ENCODE data around the gene RNF224. TPM values are rescaled to one million over a fixed set of nuclear protein-coding genes. Genes with fewer than 3 reads are reported as not detected.

RNF224 gene
- total and polyA plus RNA-seq, 4 donors: not detected

GRCh38 chr9:137189297-137190295, 37.7 kb upstream of the RNF224 start:
- Histone ChIP-seq H3K4me1 (ENCODE audit: control insufficient read depth in 4 of 4, insufficient read depth in 4 of 4, low read length in 3 of 4) (peaks cover 24 to 59% (median 45%) of the 10 kb centered on the region in 4 donors), H3K27ac (ENCODE audit: low read depth in 1 of 2, low read length in 2 of 2) (peak overlapping the region; percentile 90 to 92), H3K9ac (ENCODE audit: low read depth in 1 of 2, low read length in 2 of 2) (peak overlapping the region in 1 of 2 donors; percentile 34), H3K27me3 (ENCODE audit: control insufficient read depth in 4 of 4, insufficient read depth in 4 of 4, low read length in 3 of 4) (no peaks in the 10 kb centered on the region), H3K4me3 (ENCODE audit: low read depth in 1 of 3, low read length in 3 of 3) (peak overlapping the region; percentile 74 to 92 (median 86)), H3K36me3 (ENCODE audit: control insufficient read depth in 4 of 4, insufficient read depth in 3 of 4, low read depth in 1 of 4, low read length in 3 of 4) (peaks cover 3 to 29% (median 6%) of the 10 kb centered on the region in 4 donors), H3K9me3 (ENCODE audit: control insufficient read depth in 4 of 4, low read length in 3 of 4) (no peaks in the 10 kb centered on the region)
- TF ChIP-seq MAX (IDR thresholded peaks at IDR 0.05) (no peak), HNF4G (IDR thresholded peaks at IDR 0.05) (no peak), NR2F2 (IDR thresholded peaks at IDR 0.05) (no peak), REST (IDR thresholded peaks at IDR 0.05) (peak; percentile 80)
- no peak for DNase-seq (ENCODE audit: low spot score)
- 32% methylated on average over 23 of the region's 23 CpGs for WGBS

GRCh38 chr9:137190315-137190856, 36.9 kb upstream of the RNF224 start:
- peaks cover 32 to 67% (median 53%) of the 10 kb centered on the region in 4 donors for H3K4me1 ChIP-seq (ENCODE audit: control insufficient read depth in 4 of 4, insufficient read depth in 4 of 4, low read length in 3 of 4)
- H3K4me3 ChIP-seq (ENCODE audit: low read depth in 1 of 3, low read length in 3 of 3): no peak overlapping the region
- TF ChIP-seq RXRA (IDR thresholded peaks at IDR 0.05) (no peak), RAD21 (IDR thresholded peaks at IDR 0.05) (peak in 1 of 2 donors; percentile 18)
- 77% methylated on average over 9 of the region's 9 CpGs for WGBS
- no peak for DNase-seq (ENCODE audit: low spot score)
- H3K9ac ChIP-seq (ENCODE audit: low read depth in 1 of 2, low read length in 2 of 2): no peak overlapping the region
- H3K36me3 ChIP-seq (ENCODE audit: control insufficient read depth in 4 of 4, insufficient read depth in 3 of 4, low read depth in 1 of 4, low read length in 3 of 4): peaks cover 3 to 24% (median 6%) of the 10 kb centered on the region in 4 donors
- no peak overlapping the region for H3K27ac ChIP-seq (ENCODE audit: low read depth in 1 of 2, low read length in 2 of 2)
- no peaks in the 10 kb centered on the region for H3K27me3 ChIP-seq (ENCODE audit: control insufficient read depth in 4 of 4, insufficient read depth in 4 of 4, low read length in 3 of 4)
- no peaks in the 10 kb centered on the region for H3K9me3 ChIP-seq (ENCODE audit: control insufficient read depth in 4 of 4, low read length in 3 of 4)

- peaks cover 38 to 71% (median 59%) of the 10 kb centered on the region in 4 donors for H3K4me1 ChIP-seq (ENCODE audit: control insufficient read depth in 4 of 4, insufficient read depth in 4 of 4, low read length in 3 of 4)
Observed at GRCh38 chr9:137191245-137191644, 36.1 kb upstream of the RNF224 start.

More at GRCh38 chr9:137191245-137191644, 36.1 kb upstream of the RNF224 start:
- 84% methylated on average over 3 of the region's 3 CpGs for WGBS
- TF ChIP-seq HNF4A (conservative IDR thresholded peaks at IDR 0.05): no peak
- TF ChIP-seq ATF3 (IDR thresholded peaks at IDR 0.05): no peak
- TF ChIP-seq FOXA2 (IDR thresholded peaks at IDR 0.05): no peak
- TF ChIP-seq ZBTB33 (IDR thresholded peaks at IDR 0.05): no peak
- no peak for TF ChIP-seq EGR1 (IDR thresholded peaks at IDR 0.05; ENCODE audit: low read depth in 2 of 2)
- no peak for TF ChIP-seq TAF1 (conservative IDR thresholded peaks at IDR 0.05)
- no peak for TF ChIP-seq MAX (IDR thresholded peaks at IDR 0.05)
- TF ChIP-seq NR2F2 (IDR thresholded peaks at IDR 0.05): no peak
- no peak for TF ChIP-seq RAD21 (IDR thresholded peaks at IDR 0.05)
- no peak for TF ChIP-seq RXRA (IDR thresholded peaks at IDR 0.05)
- TF ChIP-seq JUND (IDR thresholded peaks at IDR 0.05): no peak
- no peak for TF ChIP-seq CTCF (IDR thresholded peaks at IDR 0.05; ENCODE audit: low read depth, low read length, missing input control)
- no peak for TF ChIP-seq FOXA1 (IDR thresholded peaks at IDR 0.05)
- TF ChIP-seq YY1 (IDR thresholded peaks at IDR 0.05): no peak
- TF ChIP-seq SP1 (IDR thresholded peaks at IDR 0.05): no peak
- no peak for TF ChIP-seq HNF4G (IDR thresholded peaks at IDR 0.05)
- Histone ChIP-seq H3K4me3 (ENCODE audit: low read depth in 1 of 3, low read length in 3 of 3) (no peak overlapping the region), H3K27ac (ENCODE audit: low read depth in 1 of 2, low read length in 2 of 2) (no peak overlapping the region), H3K27me3 (ENCODE audit: control insufficient read depth in 4 of 4, insufficient read depth in 4 of 4, low read length in 3 of 4) (no peaks in the 10 kb centered on the region), H3K9ac (ENCODE audit: low read depth in 1 of 2, low read length in 2 of 2) (no peak overlapping the region), H3K9me3 (ENCODE audit: control insufficient read depth in 4 of 4, low read length in 3 of 4) (no peaks in the 10 kb centered on the region), H3K36me3 (ENCODE audit: control insufficient read depth in 4 of 4, insufficient read depth in 3 of 4, low read depth in 1 of 4, low read length in 3 of 4) (peaks cover 3 to 17% (median 5%) of the 10 kb centered on the region in 4 donors)
- no peak for DNase-seq (ENCODE audit: low spot score)
